Right lobe of liver (tissue), 6 donors: ENCODE measurements around the gene UBE2G2. TPM values are rescaled to one million over a fixed set of nuclear protein-coding genes. Genes with fewer than 3 reads are reported as not detected.

Source experiments
- ATAC-seq, 4 donors: fragments of 200-7000 bp; cut with Tn5 transposase; one replicate each; pipeline ENCODE4 v1.9.1; 2020; ENCODE audit warnings: mild to moderate bottlenecking in 4 of 4, moderate library complexity in 4 of 4
- DNase-seq, 3 donors: peaks; one replicate each; pipeline ENCODE4 v3.0.0-alpha.2; 2020
- H3K27ac ChIP-seq, 3 donors: fragments of 200-600 bp; one replicate each; pipeline ENCODE4 v1.8.0; 2022
- H3K27me3 ChIP-seq, 2 donors: fragments of 200-600 bp; one replicate each; pipeline ENCODE4 v1.8.0; 2022
- H3K36me3 ChIP-seq, 4 donors: fragments of 200-600 bp; sonication (generic) in 1 of 4; one replicate each; pipeline versions ENCODE4 v1.5.1 to v1.8.0; 2017 to 2022; ENCODE audit warnings: control low read depth in 1 of 4
- H3K4me1 ChIP-seq, 4 donors: fragments of 200-600 bp; sonication (generic) in 1 of 4; one replicate each; pipeline versions ENCODE4 v1.5.1 to v1.8.0; 2017 to 2022; ENCODE audit warnings: control low read depth in 1 of 4
- H3K4me3 ChIP-seq, 3 donors: fragments of 200-600 bp; one replicate each; pipeline ENCODE4 v1.8.0; 2022
- H3K9me3 ChIP-seq, 4 donors: fragments of 200-600 bp; sonication (generic) in 1 of 4; one replicate each; pipeline versions ENCODE4 v1.5.1 to v1.8.0; 2017 to 2022; ENCODE audit warnings: control low read depth in 1 of 4
- CTCF ChIP-seq, 4 donors: fragments of 200-600 bp in 3 of 4; fragments of 450-650 bp in 1 of 4; IDR thresholded peaks; one replicate each; pipeline versions ENCODE4 v1.5.1 to v1.8.0; 2016 to 2022; ENCODE audit warnings: antibody characterized with exemption in 4 of 4, mild to moderate bottlenecking in 2 of 4
- POLR2A ChIP-seq: fragments of 450-650 bp; IDR thresholded peaks from one replicate; pipeline ENCODE4 v1.6.1; 2017; ENCODE audit warnings: antibody characterized with exemption, mild to moderate bottlenecking
- WGBS: methylation state at CpG from one replicate; pipeline ENCODE4 v1.1.6; 2018; ENCODE audit warnings: low coverage, low lambda C conversion rate; ENCODE audit not compliant: insufficient coverage; ENCODE audit errors: missing lambda C conversion rate; 5-methylcytosine and 5-hydroxymethylcytosine counted together
- intact Hi-C, 2 donors: fragments of 100-400 bp; cut with DNase I; formaldehyde crosslinking; loops; one replicate each; pipeline versions ENCODE4 v1.11.2 to v1.14.1; 2022
- total RNA-seq, 6 experiments: library from RNA; depleted of rRNA in 2 of 6; stranded (reverse); fragments of >200 nt in 2 of 6; fragmentation: NEBNext Ultra II Directional in 3 of 6; extraction: Animal tissue kit (Norgen Biotek cat#: 25700) in 3 of 6; gene quantifications; one replicate each; pipeline versions ENCODE4 v1.1.0 to v1.2.4, GENCODE V29; 2016 to 2023
- donor health status: DM: no; HTN: yes; CAD: no.
- donor health status: DM: no; HTN: no; CAD: no.
- donor health status: DM: no; HTN: no; CAD: no.
- donor health status: DM: no; HTN: yes; CAD: no.
- donor health status: DM: no; HTN: yes; CAD: no.

The UBE2G2 gene
- total RNA-seq, 6 experiments from 2014 or later, result 41.5 to 54.6 (median 49.9) TPM

GRCh38 chr21:44729336-44730027 is 72.1 kb downstream of the UBE2G2 start:
- H3K27me3 ChIP-seq, result no peaks in the 10 kb centered on the region
- no CpG with 5 or more reads among the region's 23 CpGs for WGBS
- H3K9me3 ChIP-seq, result no peaks in the 10 kb centered on the region
- H3K36me3 ChIP-seq, result no peaks in the 10 kb centered on the region
- no peak overlapping the region for H3K27ac ChIP-seq
- H3K4me1 ChIP-seq, result no peaks in the 10 kb centered on the region
- intact Hi-C loops, result no loop called here
- TF ChIP-seq POLR2A (no peak), CTCF (IDR thresholded peaks at IDR 0.05) (no peak)
- no peak for ATAC-seq
- no peak for DNase-seq
- H3K4me3 ChIP-seq, result no peak overlapping the region

GRCh38 chr21:44728716-44729115 is 72.9 kb downstream of the UBE2G2 start:
- intact Hi-C loops, result no loop called here
- WGBS, result 79% methylated on average over 7 of the region's 14 CpGs
- no peak for DNase-seq

GRCh38 chr21:44727757-44728156 is 73.9 kb downstream of the UBE2G2 start:
- ATAC-seq, result no peak
- Histone ChIP-seq H3K27ac (no peak overlapping the region), H3K4me1 (no peaks in the 10 kb centered on the region), H3K27me3 (peaks cover 0 to 13% of the 10 kb centered on the region in 2 donors), H3K36me3 (no peaks in the 10 kb centered on the region), H3K9me3 (no peaks in the 10 kb centered on the region), H3K4me3 (no peak overlapping the region)
- DNase-seq, result no peak
- 32% methylated on average over 3 of the region's 9 CpGs for WGBS
- intact Hi-C loops, result no loop called here
- TF ChIP-seq POLR2A (no peak), CTCF (IDR thresholded peaks at IDR 0.05) (no peak)

More at GRCh38 chr21:44728716-44729115, 72.9 kb downstream of the UBE2G2 start:
- no peak for TF ChIP-seq CTCF (IDR thresholded peaks at IDR 0.05)
- no peak for TF ChIP-seq POLR2A
- no peak overlapping the region for H3K4me3 ChIP-seq
- H3K36me3 ChIP-seq, result no peaks in the 10 kb centered on the region
- no peaks in the 10 kb centered on the region for H3K9me3 ChIP-seq
- no peak for ATAC-seq
- H3K27ac ChIP-seq, result no peak overlapping the region
- H3K27me3 ChIP-seq, result peaks cover 0 to 4% of the 10 kb centered on the region in 2 donors
- H3K4me1 ChIP-seq, result no peaks in the 10 kb centered on the region

- Histone ChIP-seq H3K36me3 (no peaks in the 10 kb centered on the region), H3K4me1 (no peaks in the 10 kb centered on the region), H3K9me3 (no peaks in the 10 kb centered on the region), H3K27ac (no peak overlapping the region), H3K4me3 (no peak overlapping the region), H3K27me3 (peaks cover 0 to 13% of the 10 kb centered on the region in 2 donors)
- TF ChIP-seq POLR2A (no peak), CTCF (IDR thresholded peaks at IDR 0.05) (no peak)
- WGBS, result 90% methylated on average over 2 of the region's 8 CpGs
- DNase-seq (no peak), ATAC-seq (no peak)
- intact Hi-C loops, result no loop called here
Observed at GRCh38 chr21:44727321-44727720, 74.3 kb downstream of the UBE2G2 start.
